H9 (cell line): ENCODE data around the gene IMPA2. TPM values are rescaled to one million over a fixed set of nuclear protein-coding genes. Genes with fewer than 3 reads are reported as not detected.

ENCODE experiments used
- DNase-seq: peaks from one replicate; pipeline ENCODE4 v3.0.0-alpha.2; 2017
- H2AFZ ChIP-seq: one replicate; pipeline ENCODE4 v1.6.1; 2013; ENCODE audit warnings: mild to moderate bottlenecking, low read length, control low read depth, moderate library complexity
- H2AK5ac ChIP-seq: 2 replicates; pipeline ENCODE4 v1.6.1; 2013; ENCODE audit warnings: low read length, control low read depth, mixed read lengths; ENCODE audit not compliant: insufficient read length
- H2BK120ac ChIP-seq: one replicate; pipeline ENCODE4 v1.6.1; 2013; ENCODE audit warnings: low read depth, mild to moderate bottlenecking, low read length, control low read depth, inconsistent platforms; ENCODE audit not compliant: poor library complexity, severe bottlenecking
- H2BK12ac ChIP-seq: 2 replicates; pipeline ENCODE4 v1.6.1; 2013; ENCODE audit warnings: low read length, control low read depth, mixed read lengths, low read depth; ENCODE audit not compliant: insufficient read length
- H2BK15ac ChIP-seq: 2 replicates; pipeline ENCODE4 v1.6.1; 2013; ENCODE audit warnings: low read depth, low read length, control low read depth
- H2BK20ac ChIP-seq: one replicate; pipeline ENCODE4 v1.6.1; 2013; ENCODE audit warnings: low read depth, mild to moderate bottlenecking, low read length, control low read depth, inconsistent platforms; ENCODE audit not compliant: poor library complexity, severe bottlenecking
- H2BK5ac ChIP-seq: 2 replicates; pipeline ENCODE4 v1.6.1; 2013; ENCODE audit warnings: low read length, control low read depth, mixed read lengths; ENCODE audit not compliant: insufficient read length
- H3K14ac ChIP-seq: 2 replicates; pipeline ENCODE4 v1.6.1; 2013; ENCODE audit warnings: low read length, control low read depth; ENCODE audit not compliant: insufficient read depth
- H3K18ac ChIP-seq: 2 replicates; pipeline ENCODE4 v1.6.1; 2013; ENCODE audit warnings: low read depth, mild to moderate bottlenecking, mixed read lengths, low read length, control low read depth; ENCODE audit not compliant: insufficient read length
- H3K23ac ChIP-seq: 2 replicates; pipeline ENCODE4 v1.6.1; 2013; ENCODE audit warnings: low read length, control low read depth, mixed read lengths, low read depth; ENCODE audit not compliant: insufficient read length
- H3K23me2 ChIP-seq: 2 replicates; pipeline ENCODE4 v1.6.1; 2013; ENCODE audit warnings: low read depth, mild to moderate bottlenecking, mixed read lengths, low read length, control low read depth; ENCODE audit not compliant: insufficient read length, poor library complexity, severe bottlenecking
- H3K27ac ChIP-seq: 2 replicates; pipeline ENCODE4 v1.5.1; 2013; ENCODE audit warnings: low read length, control low read depth, mixed read lengths, low read depth; ENCODE audit not compliant: insufficient read length
- H3K27me3 ChIP-seq: 2 replicates; pipeline ENCODE4 v1.6.1; 2013; ENCODE audit warnings: low read length, control low read depth, inconsistent platforms; ENCODE audit not compliant: insufficient read depth
- H3K4ac ChIP-seq: 2 replicates; pipeline ENCODE4 v1.6.1; 2013; ENCODE audit warnings: low read depth, mild to moderate bottlenecking, control low read depth, inconsistent platforms, low read length, moderate library complexity
- H3K4me1 ChIP-seq: 2 replicates; pipeline ENCODE4 v1.6.1; 2013; ENCODE audit warnings: low read length, control low read depth, inconsistent platforms; ENCODE audit not compliant: insufficient read depth
- H3K4me2 ChIP-seq: 2 replicates; pipeline ENCODE4 v1.6.1; 2013; ENCODE audit warnings: low read length, control low read depth, mixed read lengths; ENCODE audit not compliant: insufficient read length, insufficient read depth
- H3K56ac ChIP-seq: 2 replicates; pipeline ENCODE4 v1.6.1; 2013; ENCODE audit warnings: low read depth, mild to moderate bottlenecking, mixed read lengths, low read length, control low read depth; ENCODE audit not compliant: insufficient read length
- H3K79me1 ChIP-seq: 2 replicates; pipeline ENCODE4 v1.6.1; 2013; ENCODE audit warnings: low read depth, mild to moderate bottlenecking, moderate library complexity, low read length, control low read depth, inconsistent platforms; ENCODE audit not compliant: insufficient read depth, poor library complexity, severe bottlenecking
- H3K79me2 ChIP-seq: 2 replicates; pipeline ENCODE4 v1.6.1; 2013; ENCODE audit warnings: low read length, control low read depth, inconsistent platforms; ENCODE audit not compliant: insufficient read depth
- H3K9ac ChIP-seq: 2 replicates; pipeline ENCODE4 v1.6.1; 2013; ENCODE audit warnings: low read length, control low read depth, mixed read lengths; ENCODE audit not compliant: insufficient read length; ENCODE audit errors: extremely low read depth
- H3K9me3 ChIP-seq: one replicate; pipeline ENCODE4 v1.6.1; 2013; ENCODE audit warnings: low read depth, low read length, inconsistent platforms; ENCODE audit not compliant: control insufficient read depth
- H3T11ph ChIP-seq: one replicate; pipeline ENCODE4 v1.6.1; 2013; ENCODE audit warnings: mild to moderate bottlenecking, low read length, control low read depth, inconsistent platforms
- H4K20me1 ChIP-seq: one replicate; pipeline ENCODE4 v1.6.1; 2013; ENCODE audit not compliant: control insufficient read depth, insufficient read length, insufficient read depth
- H4K5ac ChIP-seq: 2 replicates; pipeline ENCODE4 v1.6.1; 2013; ENCODE audit warnings: low read depth, mild to moderate bottlenecking, mixed read lengths, low read length, control low read depth; ENCODE audit not compliant: insufficient read length
- H4K8ac ChIP-seq: replicated peaks from 2 replicates; pipeline ENCODE4 v1.6.1; 2013; ENCODE audit warnings: low read length, control low read depth, mixed read lengths, low read depth; ENCODE audit not compliant: insufficient read length
- H4K91ac ChIP-seq: 2 replicates; pipeline ENCODE4 v1.6.1; 2013; ENCODE audit warnings: low read depth, mild to moderate bottlenecking, moderate library complexity, mixed read lengths, low read length, control low read depth; ENCODE audit not compliant: insufficient read length
- H3K27ac Mint-ChIP-seq, 3 experiments: 2 replicates in 2 of 3; 3 replicates in 1 of 3; pipeline ENCODE4 v1.8.0; 2020 to 2021; ENCODE audit warnings: mixed read lengths in 3 of 3, mild to moderate bottlenecking in 1 of 3, moderate library complexity in 1 of 3
- H3K27me3 Mint-ChIP-seq: 2 replicates; pipeline ENCODE4 v1.8.0; 2021; ENCODE audit warnings: low read depth, mild to moderate bottlenecking, moderate library complexity, mixed read lengths
- H3K36me3 Mint-ChIP-seq, 3 experiments: 2 replicates in 2 of 3; 3 replicates in 1 of 3; pipeline ENCODE4 v1.8.0; 2020 to 2021; ENCODE audit warnings: low read depth in 3 of 3, mixed read lengths in 3 of 3; ENCODE audit not compliant: insufficient read depth in 1 of 3
- H3K4me1 Mint-ChIP-seq, 2 experiments: 2 replicates each; pipeline ENCODE4 v1.8.0; 2020; ENCODE audit warnings: mixed read lengths in 2 of 2
- H3K4me3 Mint-ChIP-seq, 2 experiments: 2 replicates in 1 of 2; 3 replicates in 1 of 2; pipeline ENCODE4 v1.8.0; 2020 to 2021; ENCODE audit warnings: mild to moderate bottlenecking in 2 of 2, mixed read lengths in 2 of 2, moderate library complexity in 1 of 2
- H3K9me3 Mint-ChIP-seq, 2 experiments: 2 replicates in 1 of 2; 3 replicates in 1 of 2; pipeline ENCODE4 v1.8.0; 2020; ENCODE audit warnings: mild to moderate bottlenecking in 2 of 2, mixed read lengths in 2 of 2, moderate library complexity in 1 of 2
- WGBS: extraction: QIAGEN DNeasy Blood & Tissue Kit; methylation state at CpG from one replicate; pipeline ENCODE4 v1.1.7; 2013; ENCODE audit warnings: missing lambda C conversion rate, low lambda C conversion rate, mixed read lengths; ENCODE audit not compliant: insufficient read length; ENCODE audit errors: extremely low coverage; 5-methylcytosine and 5-hydroxymethylcytosine counted together
- total RNA-seq: library from RNA; stranded (reverse); gene quantifications from 2 replicates; pipeline ENCODE4 v1.2.1, GENCODE V29; 2021
- TF ChIP-seq, protein P1 (sequence below): fragments of 200-600 bp; sonication (generic); conservative IDR thresholded peaks from 3 replicates; pipeline ENCODE4 v1.8.0; 2021; ENCODE audit warnings: antibody characterized with exemption, mild to moderate bottlenecking

Gene IMPA2
- total RNA-seq, 1 experiment from 2014 or later: 73.8 TPM

DNA sequence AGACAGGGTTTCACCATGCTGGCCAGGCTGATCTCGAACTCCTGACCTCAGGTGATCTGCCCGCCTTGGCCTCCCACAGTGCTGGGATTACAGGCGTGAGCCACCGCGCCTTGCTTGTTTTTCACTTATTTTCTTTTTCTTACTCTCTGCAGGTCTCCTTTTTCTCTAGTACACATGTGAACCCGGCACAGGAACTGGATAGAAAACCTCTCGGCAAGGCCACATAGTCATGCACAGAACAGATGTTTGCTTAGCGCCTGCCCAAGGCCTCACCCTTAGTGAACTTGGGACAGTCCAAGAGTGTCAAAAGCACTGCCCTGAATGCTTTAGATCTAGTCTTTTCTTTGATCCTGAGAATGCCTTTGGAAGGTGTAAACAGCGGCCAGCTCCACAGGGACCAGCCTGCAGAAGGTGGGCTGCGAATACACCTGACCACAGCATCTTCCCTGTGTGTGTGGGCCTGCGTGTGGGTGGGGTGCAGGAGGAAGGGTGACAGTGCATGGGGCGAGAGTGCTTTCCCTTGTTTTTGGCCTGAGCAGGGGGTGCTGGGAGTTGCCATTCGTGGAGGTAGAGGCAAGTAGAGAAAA lies 27.0 kb downstream of the IMPA2 start:
- H3K27me3 ChIP-seq: no peaks in the 10 kb centered on the region
- H3K79me2 ChIP-seq: no peaks in the 10 kb centered on the region
- WGBS: no CpG with 5 or more reads among the region's 13 CpGs
- H3T11ph ChIP-seq: no peak overlapping the region
- TF ChIP-seq, protein P1, sequence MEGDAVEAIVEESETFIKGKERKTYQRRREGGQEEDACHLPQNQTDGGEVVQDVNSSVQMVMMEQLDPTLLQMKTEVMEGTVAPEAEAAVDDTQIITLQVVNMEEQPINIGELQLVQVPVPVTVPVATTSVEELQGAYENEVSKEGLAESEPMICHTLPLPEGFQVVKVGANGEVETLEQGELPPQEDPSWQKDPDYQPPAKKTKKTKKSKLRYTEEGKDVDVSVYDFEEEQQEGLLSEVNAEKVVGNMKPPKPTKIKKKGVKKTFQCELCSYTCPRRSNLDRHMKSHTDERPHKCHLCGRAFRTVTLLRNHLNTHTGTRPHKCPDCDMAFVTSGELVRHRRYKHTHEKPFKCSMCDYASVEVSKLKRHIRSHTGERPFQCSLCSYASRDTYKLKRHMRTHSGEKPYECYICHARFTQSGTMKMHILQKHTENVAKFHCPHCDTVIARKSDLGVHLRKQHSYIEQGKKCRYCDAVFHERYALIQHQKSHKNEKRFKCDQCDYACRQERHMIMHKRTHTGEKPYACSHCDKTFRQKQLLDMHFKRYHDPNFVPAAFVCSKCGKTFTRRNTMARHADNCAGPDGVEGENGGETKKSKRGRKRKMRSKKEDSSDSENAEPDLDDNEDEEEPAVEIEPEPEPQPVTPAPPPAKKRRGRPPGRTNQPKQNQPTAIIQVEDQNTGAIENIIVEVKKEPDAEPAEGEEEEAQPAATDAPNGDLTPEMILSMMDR: no peak
- peaks cover 2 to 5% of the 10 kb centered on the region in 2 experiments; a peak in 2 of 4 replicates for H3K4me1 Mint-ChIP-seq
- no peaks in the 10 kb centered on the region for H3K4me1 ChIP-seq
- no peak overlapping the region for H2BK12ac ChIP-seq
- no peak overlapping the region for H4K91ac ChIP-seq
- no peaks in the 10 kb centered on the region for H3K9me3 ChIP-seq
- no peak overlapping the region for H2BK5ac ChIP-seq
- H4K5ac ChIP-seq: no peak overlapping the region
- H3K23me2 ChIP-seq: no peaks in the 10 kb centered on the region
- no peak overlapping the region for H2BK20ac ChIP-seq
- no peak overlapping the region for H3K56ac ChIP-seq
- H3K27ac ChIP-seq: no peak overlapping the region
- H3K23ac ChIP-seq: no peak overlapping the region
- no peak overlapping the region for H2BK15ac ChIP-seq
- no peak overlapping the region for H2AK5ac ChIP-seq
- no peak overlapping the region for H2AFZ ChIP-seq
- H3K79me1 ChIP-seq: no peaks in the 10 kb centered on the region
- H3K4me2 ChIP-seq: no peak overlapping the region
- DNase-seq: no peak
- H3K4me3 Mint-ChIP-seq: peak overlapping the region in 1 of 2 experiments; percentile 1; a peak in 1 of 5 replicates
- H3K9ac ChIP-seq: no peak overlapping the region
- H3K27me3 Mint-ChIP-seq: no peaks in the 10 kb centered on the region
- H4K20me1 ChIP-seq: no peaks in the 10 kb centered on the region
- no peak overlapping the region for H3K4ac ChIP-seq
- peak overlapping the region; percentile 0 to 91 (median 37); a peak in 5 of 7 replicates for H3K27ac Mint-ChIP-seq
- no peak overlapping the region for H3K14ac ChIP-seq
- H3K9me3 Mint-ChIP-seq: no peaks in the 10 kb centered on the region
- no peak overlapping the region for H4K8ac ChIP-seq
- H3K18ac ChIP-seq: no peak overlapping the region
- H2BK120ac ChIP-seq: no peak overlapping the region
- peaks cover 15 to 67% (median 60%) of the 10 kb centered on the region in 3 experiments; a peak in 6 of 7 replicates for H3K36me3 Mint-ChIP-seq
